K562 (cell line): Measurements from ENCODE around the gene UGT2B7. TPM values are rescaled to one million over a fixed set of nuclear protein-coding genes. Genes with fewer than 3 reads are reported as not detected.

Source experiments
- HDGF ChIP-seq: fragments of 450-650 bp; IDR thresholded peaks from 2 replicates; pipeline ENCODE4 v1.6.1; 2016
- PRMT5 ChIP-seq: sonication (generic); formaldehyde crosslinking; IDR thresholded peaks from 2 replicates; pipeline ENCODE4 v1.5.0; 2020; ENCODE audit warnings: missing genetic modification reagents
- STAT5B ChIP-seq: fragments of 250-450 bp; sonication (Bioruptor Pico); IDR thresholded peaks from 2 replicates; pipeline ENCODE4 v1.8.0; 2021; ENCODE audit warnings: mild to moderate bottlenecking, inconsistent platforms
- polyA plus RNA-seq, 8 experiments: library from polyadenylated mRNA; depleted of rRNA in 4 of 8; stranded (reverse) in 5 of 8; unstranded in 3 of 8; fragments of >200 nt; fragmentation: Nextera tagmentation in 2 of 8; fragmentation: Illumina TruSeq in 1 of 8; extraction: Ambion mirVana in 2 of 8; extraction: Trizol in 1 of 8; gene quantifications; 2 replicates each; pipeline versions ENCODE4 v1.2.1 to v1.2.3, GENCODE V29; 2011 to 2014; ENCODE audit warnings: inconsistent platforms in 1 of 8, missing spikeins in 1 of 8
- total RNA-seq, 7 experiments: library from RNA; depleted of rRNA in 6 of 7; stranded (reverse); fragments of >200 nt in 6 of 7; fragmentation: Illumina TruSeq in 2 of 7; extraction: Trizol in 2 of 7; gene quantifications; 2 replicates each; pipeline versions ENCODE4 v1.2.1 to v1.2.3, GENCODE V29; 2011 to 2021; ENCODE audit warnings: low replicate concordance in 1 of 7
- TF ChIP-seq, protein P1 (sequence below), 2 experiments: fragments of 450-650 bp; formaldehyde crosslinking in 1 of 2; IDR thresholded peaks; 2 replicates each; pipeline versions ENCODE4 v1.4.0 to v1.6.1; 2014 to 2020; ENCODE audit warnings: mild to moderate bottlenecking in 2 of 2, borderline replicate concordance in 1 of 2, low read depth in 1 of 2

UGT2B7 gene
- total and polyA plus RNA-seq, 9 of the 15 experiments (the other 6 are each of a cell fraction or from before 2014, with no cell fraction given): 0.04 to 0.18 (median 0.14) TPM; not detected in 5

DNA sequence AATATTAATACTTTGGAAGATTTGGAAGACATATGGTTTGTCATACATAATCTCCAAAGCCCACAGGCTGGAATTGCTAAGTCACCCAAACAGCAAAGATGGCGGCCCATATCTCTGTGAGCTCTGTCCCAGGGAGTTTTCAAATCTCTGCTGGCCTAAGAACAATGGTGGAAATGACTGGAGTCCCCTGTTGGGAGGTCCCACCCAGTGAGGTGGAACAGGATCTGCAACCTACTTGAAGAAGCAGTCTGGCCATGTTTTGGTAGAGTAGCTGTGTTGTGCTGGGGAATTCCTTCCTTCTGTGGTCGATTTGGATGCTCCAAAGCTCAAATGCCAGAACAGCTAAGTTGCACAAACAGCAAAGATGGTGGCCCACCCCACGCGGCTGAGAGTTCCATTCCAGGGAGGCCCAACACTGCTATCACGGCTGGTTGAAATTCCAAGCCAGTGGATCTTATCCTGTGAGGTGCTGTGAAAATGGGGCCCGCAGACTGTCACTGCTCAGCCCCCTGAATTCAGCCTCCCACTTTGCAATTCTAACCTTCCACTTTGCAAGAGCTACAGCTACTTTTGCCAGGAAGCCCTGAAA is 3.2 kb upstream of the UGT2B7 start (continued):
- TF ChIP-seq, protein P1, sequence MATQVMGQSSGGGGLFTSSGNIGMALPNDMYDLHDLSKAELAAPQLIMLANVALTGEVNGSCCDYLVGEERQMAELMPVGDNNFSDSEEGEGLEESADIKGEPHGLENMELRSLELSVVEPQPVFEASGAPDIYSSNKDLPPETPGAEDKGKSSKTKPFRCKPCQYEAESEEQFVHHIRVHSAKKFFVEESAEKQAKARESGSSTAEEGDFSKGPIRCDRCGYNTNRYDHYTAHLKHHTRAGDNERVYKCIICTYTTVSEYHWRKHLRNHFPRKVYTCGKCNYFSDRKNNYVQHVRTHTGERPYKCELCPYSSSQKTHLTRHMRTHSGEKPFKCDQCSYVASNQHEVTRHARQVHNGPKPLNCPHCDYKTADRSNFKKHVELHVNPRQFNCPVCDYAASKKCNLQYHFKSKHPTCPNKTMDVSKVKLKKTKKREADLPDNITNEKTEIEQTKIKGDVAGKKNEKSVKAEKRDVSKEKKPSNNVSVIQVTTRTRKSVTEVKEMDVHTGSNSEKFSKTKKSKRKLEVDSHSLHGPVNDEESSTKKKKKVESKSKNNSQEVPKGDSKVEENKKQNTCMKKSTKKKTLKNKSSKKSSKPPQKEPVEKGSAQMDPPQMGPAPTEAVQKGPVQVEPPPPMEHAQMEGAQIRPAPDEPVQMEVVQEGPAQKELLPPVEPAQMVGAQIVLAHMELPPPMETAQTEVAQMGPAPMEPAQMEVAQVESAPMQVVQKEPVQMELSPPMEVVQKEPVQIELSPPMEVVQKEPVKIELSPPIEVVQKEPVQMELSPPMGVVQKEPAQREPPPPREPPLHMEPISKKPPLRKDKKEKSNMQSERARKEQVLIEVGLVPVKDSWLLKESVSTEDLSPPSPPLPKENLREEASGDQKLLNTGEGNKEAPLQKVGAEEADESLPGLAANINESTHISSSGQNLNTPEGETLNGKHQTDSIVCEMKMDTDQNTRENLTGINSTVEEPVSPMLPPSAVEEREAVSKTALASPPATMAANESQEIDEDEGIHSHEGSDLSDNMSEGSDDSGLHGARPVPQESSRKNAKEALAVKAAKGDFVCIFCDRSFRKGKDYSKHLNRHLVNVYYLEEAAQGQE (IDR thresholded peaks at IDR 0.05; ENCODE audit: borderline replicate concordance): no peak
- TF ChIP-seq, protein P1 (CRISPR knock-in tag; IDR thresholded peaks at IDR 0.05; ENCODE audit: low read depth): no peak
- TF ChIP-seq PRMT5 (CRISPR knock-in tag) (no peak), STAT5B (no peak), HDGF (no peak)
